GM10847 (cell line): ENCODE data around the gene GNAZ.

Experiments
- POLR2A ChIP-seq: IDR thresholded peaks from 2 replicates; pipeline ENCODE4 v1.6.1; 2011; ENCODE audit not compliant: insufficient read length; ENCODE audit errors: extremely low read depth

Gene GNAZ

GRCh38 chr22:23102776-23103175, 32.5 kb downstream of the GNAZ start:
- no peak for TF ChIP-seq POLR2A

- TF ChIP-seq POLR2A = no peak
Observed at GRCh38 chr22:23103199-23103954, 33.1 kb downstream of the GNAZ start.

- TF ChIP-seq POLR2A = no peak
Observed at GRCh38 chr22:23104187-23104971, 34.1 kb downstream of the GNAZ start.

- no peak for TF ChIP-seq POLR2A
Observed at GRCh38 chr22:23105304-23105703, 35.0 kb downstream of the GNAZ start.

- TF ChIP-seq POLR2A = no peak
Observed at GRCh38 chr22:23105919-23106318, 35.6 kb downstream of the GNAZ start.

GRCh38 chr22:23106344-23106743, 36.0 kb downstream of the GNAZ start:
- TF ChIP-seq POLR2A = no peak

- TF ChIP-seq POLR2A = no peak
Observed at GRCh38 chr22:23106906-23107367, 36.6 kb downstream of the GNAZ start.

GRCh38 chr22:23107487-23108248, 37.3 kb downstream of the GNAZ start:
- TF ChIP-seq POLR2A = no peak

GRCh38 chr22:23108249-23109078, 38.1 kb downstream of the GNAZ start:
- no peak for TF ChIP-seq POLR2A

- TF ChIP-seq POLR2A = no peak
Observed at GRCh38 chr22:23109079-23109347, 38.7 kb downstream of the GNAZ start.

- no peak for TF ChIP-seq POLR2A
Observed at GRCh38 chr22:23109441-23109978, 39.2 kb downstream of the GNAZ start.

GRCh38 chr22:23110190-23110921, 40.0 kb downstream of the GNAZ start:
- no peak for TF ChIP-seq POLR2A

- no peak for TF ChIP-seq POLR2A
Observed at GRCh38 chr22:23110922-23111527, 40.7 kb downstream of the GNAZ start.
